Neutrophil (primary cell): ENCODE data around the gene BLTP2.

ENCODE experiments used
- H3K27ac ChIP-seq: fragments of 200-600 bp; sonication (generic); 2 replicates; pipeline ENCODE4 v1.5.1; 2016; ENCODE audit warnings: mild to moderate bottlenecking, moderate library complexity
- H3K27me3 ChIP-seq: fragments of 200-600 bp; sonication (generic); 2 replicates; pipeline ENCODE4 v1.6.0; 2016; ENCODE audit warnings: mild to moderate bottlenecking
- H3K36me3 ChIP-seq: fragments of 200-600 bp; sonication (generic); 2 replicates; pipeline ENCODE4 v1.5.1; 2017
- H3K4me1 ChIP-seq, 2 experiments: fragments of 200-600 bp in 1 of 2; sonication (generic) in 1 of 2; 1 replicate in 1 of 2; 2 replicates in 1 of 2; pipeline versions ENCODE4 v1.5.1 to v1.6.1; 2013 to 2016; ENCODE audit warnings: low read depth in 1 of 2, low read length in 1 of 2, mild to moderate bottlenecking in 1 of 2, moderate library complexity in 1 of 2; ENCODE audit not compliant: control insufficient read depth in 1 of 2, insufficient read depth in 1 of 2
- H3K4me3 ChIP-seq, 2 experiments: fragments of 200-600 bp in 1 of 2; sonication (generic) in 1 of 2; 1 replicate in 1 of 2; 2 replicates in 1 of 2; pipeline ENCODE4 v1.5.1; 2013 to 2016; ENCODE audit warnings: low read depth in 1 of 2, low read length in 1 of 2, mild to moderate bottlenecking in 1 of 2, moderate library complexity in 1 of 2
- H3K9me3 ChIP-seq: fragments of 200-600 bp; sonication (generic); 2 replicates; pipeline ENCODE4 v1.5.1; 2016
- CTCF ChIP-seq: fragments of 200-600 bp; sonication (generic); IDR thresholded peaks from 2 replicates; pipeline ENCODE4 v1.5.1; 2016; ENCODE audit warnings: antibody characterized with exemption

Gene BLTP2

DNA sequence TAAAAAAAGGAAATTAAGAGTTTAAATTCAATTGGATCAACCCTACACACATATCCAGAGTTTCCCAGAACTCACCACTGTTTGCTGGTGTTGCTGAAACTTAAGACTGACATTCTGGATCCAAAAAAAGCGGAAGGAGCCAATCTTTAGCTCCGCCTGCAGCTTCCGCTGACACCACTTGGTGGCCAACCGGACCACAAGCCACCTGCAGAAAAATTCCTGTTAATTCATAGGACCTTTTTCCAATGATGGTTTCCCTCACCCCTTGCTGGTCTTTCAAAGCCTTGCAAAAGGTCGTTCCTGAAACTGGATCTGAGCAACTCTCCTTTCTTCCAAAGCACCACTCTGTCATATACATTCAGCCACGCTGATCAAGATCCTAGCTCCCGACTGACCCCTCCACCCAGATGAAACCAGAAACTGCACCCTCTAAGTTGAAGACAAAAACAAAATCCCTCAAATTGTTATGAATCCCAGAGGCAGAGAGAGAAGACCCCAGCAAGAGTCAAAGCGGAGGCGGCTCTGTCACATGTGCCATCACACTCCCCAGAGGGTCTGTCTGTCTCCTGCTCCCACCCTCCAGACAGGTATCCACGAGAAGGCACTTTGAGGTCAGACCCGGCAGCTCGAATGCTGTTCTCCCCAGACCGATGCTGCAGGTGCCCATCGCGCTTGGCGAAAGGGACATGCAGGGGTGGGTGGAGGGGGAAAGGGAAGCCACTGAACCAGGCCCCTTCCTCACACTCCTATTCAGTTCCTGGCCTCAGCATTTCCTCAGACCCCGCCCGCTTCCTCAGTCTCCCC lies 773 bp downstream of the BLTP2 start:
- H3K27me3 ChIP-seq: no peaks in the 10 kb centered on the region
- peak overlapping the region; percentile 91 for H3K27ac ChIP-seq
- peaks cover 47% of the 10 kb centered on the region for H3K36me3 ChIP-seq
- H3K4me1 ChIP-seq: peaks cover 41 to 44% of the 10 kb centered on the region in 2 experiments
- peak; percentile 91 for TF ChIP-seq CTCF
- H3K4me3 ChIP-seq: peak overlapping the region; percentile 93 to 96
- H3K9me3 ChIP-seq: no peaks in the 10 kb centered on the region

DNA sequence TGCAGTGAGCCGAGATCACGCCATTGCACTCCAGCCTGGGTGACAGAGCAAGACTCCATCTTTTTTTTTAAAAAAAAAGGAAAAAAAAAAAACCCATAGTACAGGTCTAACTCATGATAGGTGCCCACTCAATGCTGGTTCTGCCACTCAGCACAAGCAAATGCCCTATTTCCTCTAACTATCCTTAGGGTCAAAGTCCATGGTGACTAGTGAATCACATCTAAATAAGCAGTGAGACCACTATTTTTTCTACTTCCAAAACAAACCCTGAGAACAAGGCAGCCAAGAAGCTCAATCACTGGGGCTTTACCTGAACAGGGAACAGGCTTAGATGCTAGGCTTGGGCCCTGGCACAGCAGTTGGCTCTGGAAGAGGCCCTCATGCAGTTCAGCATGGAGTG lies 3.4 kb downstream of the BLTP2 start:
- Histone ChIP-seq H3K36me3 (peaks cover 58% of the 10 kb centered on the region), H3K27me3 (no peaks in the 10 kb centered on the region), H3K9me3 (no peaks in the 10 kb centered on the region), H3K27ac (no peak overlapping the region), H3K4me3 (no peak overlapping the region), H3K4me1 (peaks cover 34 to 37% of the 10 kb centered on the region in 2 experiments)
- no peak for TF ChIP-seq CTCF

DNA sequence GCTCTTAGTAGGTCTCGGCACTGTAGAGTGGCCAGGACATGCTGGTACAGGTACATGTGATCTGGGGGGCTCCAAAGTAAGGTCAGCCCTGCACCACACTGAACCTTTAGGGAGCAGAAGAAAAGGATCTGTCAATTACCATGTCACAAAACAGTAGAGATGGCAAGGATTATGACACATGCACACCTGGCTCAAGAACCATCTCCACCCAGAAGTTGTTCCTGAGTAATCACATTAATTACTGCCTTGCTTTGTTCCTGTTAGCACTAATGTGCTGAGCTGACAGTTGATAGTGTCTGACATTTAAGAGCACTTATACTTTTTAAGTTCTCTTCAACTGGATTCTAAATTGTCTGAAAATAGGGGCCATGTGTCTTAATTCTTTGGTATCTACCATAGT lies 9.5 kb downstream of the BLTP2 start:
- no peak overlapping the region for H3K27ac ChIP-seq
- H3K4me3 ChIP-seq: no peak overlapping the region
- peaks cover 100% of the 10 kb centered on the region for H3K36me3 ChIP-seq
- no peaks in the 10 kb centered on the region for H3K27me3 ChIP-seq
- no peaks in the 10 kb centered on the region for H3K9me3 ChIP-seq
- H3K4me1 ChIP-seq: no peaks in the 10 kb centered on the region
- no peak for TF ChIP-seq CTCF

GRCh38 chr17:28634206-28634865 lies 10.6 kb downstream of the BLTP2 start:
- no peaks in the 10 kb centered on the region for H3K9me3 ChIP-seq
- no peak overlapping the region for H3K4me3 ChIP-seq
- no peak for TF ChIP-seq CTCF
- no peaks in the 10 kb centered on the region for H3K27me3 ChIP-seq
- H3K36me3 ChIP-seq: peaks cover 100% of the 10 kb centered on the region
- no peak overlapping the region for H3K27ac ChIP-seq
- no peaks in the 10 kb centered on the region for H3K4me1 ChIP-seq

GRCh38 chr17:28626818-28627217 lies 18.1 kb downstream of the BLTP2 start:
- TF ChIP-seq CTCF: no peak
- Histone ChIP-seq H3K36me3 (peaks cover 95% of the 10 kb centered on the region), H3K4me1 (no peaks in the 10 kb centered on the region), H3K27me3 (no peaks in the 10 kb centered on the region), H3K27ac (no peak overlapping the region), H3K9me3 (no peaks in the 10 kb centered on the region), H3K4me3 (no peak overlapping the region)
